AG10803 (cell line): ENCODE measurements around the gene RHEB.

Experiments used
- DNase-seq: peaks from one replicate; pipeline ENCODE4 v3.0.0; 2010; ENCODE audit warnings: low read depth
- H3K4me3 ChIP-seq: 2 replicates; pipeline ENCODE4 v1.5.1; 2011; ENCODE audit warnings: mild to moderate bottlenecking, low read length, control low read depth
- CTCF ChIP-seq: conservative IDR thresholded peaks from 2 replicates; pipeline ENCODE4 v1.5.1; 2011; ENCODE audit warnings: mild to moderate bottlenecking, low read length, control low read depth, inconsistent platforms

Gene RHEB

GRCh38 chr7:151435103-151435916, 84.4 kb downstream of the RHEB start:
- no peak for DNase-seq
- TF ChIP-seq CTCF = no peak
- no peak overlapping the region for H3K4me3 ChIP-seq

GRCh38 chr7:151434549-151434948, 85.1 kb downstream of the RHEB start:
- DNase-seq = no peak
- H3K4me3 ChIP-seq = no peak overlapping the region
- TF ChIP-seq CTCF = no peak

- no peak overlapping the region for H3K4me3 ChIP-seq
- DNase-seq = no peak
- no peak for TF ChIP-seq CTCF
These were observed 85.8 kb downstream of the RHEB start for GRCh38 chr7:151433721-151434400.

- H3K4me3 ChIP-seq = no peak overlapping the region
- DNase-seq = no peak
- no peak for TF ChIP-seq CTCF
These were observed 86.8 kb downstream of the RHEB start for GRCh38 chr7:151432658-151433521.

GRCh38 chr7:151431768-151432311, 87.9 kb downstream of the RHEB start:
- TF ChIP-seq CTCF = no peak
- H3K4me3 ChIP-seq = no peak overlapping the region
- DNase-seq = no peak

- no peak overlapping the region for H3K4me3 ChIP-seq
- DNase-seq = no peak
- no peak for TF ChIP-seq CTCF
These were observed 88.4 kb downstream of the RHEB start for GRCh38 chr7:151431281-151431767.
